SU-DHL-6 (cell line): Measurements from ENCODE around the gene PEX10.

Source experiments
- H2AFZ ChIP-seq: fragments of 200-600 bp; sonication (generic); 2 replicates; pipeline ENCODE4 v1.6.1; 2014; ENCODE audit warnings: low read depth, mild to moderate bottlenecking, moderate library complexity, mixed read lengths, antibody characterized with exemption, low read length; ENCODE audit not compliant: severe bottlenecking
- H3F3A ChIP-seq: fragments of 200-600 bp; shearing (Covaris generic); 2 replicates; pipeline ENCODE4 v1.6.0; 2016; ENCODE audit warnings: antibody characterized with exemption, mild to moderate bottlenecking; ENCODE audit not compliant: insufficient read depth
- H3K27ac ChIP-seq: fragments of 200-600 bp; sonication (generic); 2 replicates; pipeline ENCODE4 v1.5.1; 2016; ENCODE audit warnings: low read depth, mild to moderate bottlenecking, low read length, moderate library complexity, mixed read lengths
- H3K27me3 ChIP-seq: fragments of 200-600 bp; sonication (generic), shearing (Covaris generic); 2 replicates; pipeline ENCODE4 v1.6.0; 2014; ENCODE audit warnings: mild to moderate bottlenecking, low read length
- H3K36me3 ChIP-seq: fragments of 200-600 bp; sonication (generic); 2 replicates; pipeline ENCODE4 v1.6.1; 2014; ENCODE audit warnings: mild to moderate bottlenecking, low read length, mixed read lengths
- H3K4me2 ChIP-seq: fragments of 300-600, 200-600 bp; shearing (Covaris generic), sonication (generic); 2 replicates; pipeline ENCODE4 v1.6.0; 2014; ENCODE audit warnings: low read length, low read depth, mild to moderate bottlenecking; ENCODE audit not compliant: poor library complexity, severe bottlenecking
- H3K4me3 ChIP-seq: fragments of 200-600 bp; sonication (generic); 2 replicates; pipeline ENCODE4 v1.5.1; 2014; ENCODE audit warnings: antibody characterized with exemption, low read length, mild to moderate bottlenecking, mixed read lengths; ENCODE audit not compliant: insufficient read depth, poor library complexity, severe bottlenecking
- H3K79me2 ChIP-seq: fragments of 200-600 bp; sonication (generic); 2 replicates; pipeline ENCODE4 v1.6.1; 2014; ENCODE audit warnings: mild to moderate bottlenecking, low read length, moderate library complexity; ENCODE audit not compliant: insufficient read depth
- H3K9ac ChIP-seq: fragments of 200-600 bp; sonication (generic); 2 replicates; pipeline ENCODE4 v1.7.0; 2014; ENCODE audit warnings: mild to moderate bottlenecking, low read length
- H3K9me2 ChIP-seq: fragments of 200-600 bp; sonication (generic); replicated peaks from 2 replicates; pipeline ENCODE4 v1.6.1; 2014; ENCODE audit warnings: low read length; ENCODE audit not compliant: insufficient read depth
- H3K9me3 ChIP-seq: fragments of 200-600 bp; sonication (generic); 2 replicates; pipeline ENCODE4 v1.6.1; 2014; ENCODE audit warnings: low read length, mixed read lengths; ENCODE audit not compliant: insufficient read depth
- H4K20me1 ChIP-seq: fragments of 200-600 bp; sonication (generic); 2 replicates; pipeline ENCODE4 v1.6.1; 2014; ENCODE audit warnings: low read depth, mild to moderate bottlenecking, antibody characterized with exemption, low read length, moderate library complexity, mixed read lengths
- EZH2phosphoT487 ChIP-seq: fragments of 200-600 bp; sonication (generic), shearing (Covaris generic); conservative IDR thresholded peaks from 2 replicates; pipeline ENCODE4 v1.6.1; 2018; ENCODE audit warnings: mild to moderate bottlenecking, antibody characterized with exemption, low read length, moderate library complexity, mixed read lengths
- TF ChIP-seq, protein P1 (sequence below): fragments of 200-600 bp; sonication (generic); IDR thresholded peaks from one replicate; pipeline ENCODE4 v1.5.1; 2017; ENCODE audit warnings: antibody characterized with exemption, mild to moderate bottlenecking, low read length, moderate library complexity; ENCODE audit not compliant: insufficient read depth, poor library complexity, severe bottlenecking

The PEX10 gene

GRCh38 chr1:2433196-2433595, 20.8 kb upstream of the PEX10 start:
- no peak for TF ChIP-seq EZH2phosphoT487
- TF ChIP-seq, protein P1, sequence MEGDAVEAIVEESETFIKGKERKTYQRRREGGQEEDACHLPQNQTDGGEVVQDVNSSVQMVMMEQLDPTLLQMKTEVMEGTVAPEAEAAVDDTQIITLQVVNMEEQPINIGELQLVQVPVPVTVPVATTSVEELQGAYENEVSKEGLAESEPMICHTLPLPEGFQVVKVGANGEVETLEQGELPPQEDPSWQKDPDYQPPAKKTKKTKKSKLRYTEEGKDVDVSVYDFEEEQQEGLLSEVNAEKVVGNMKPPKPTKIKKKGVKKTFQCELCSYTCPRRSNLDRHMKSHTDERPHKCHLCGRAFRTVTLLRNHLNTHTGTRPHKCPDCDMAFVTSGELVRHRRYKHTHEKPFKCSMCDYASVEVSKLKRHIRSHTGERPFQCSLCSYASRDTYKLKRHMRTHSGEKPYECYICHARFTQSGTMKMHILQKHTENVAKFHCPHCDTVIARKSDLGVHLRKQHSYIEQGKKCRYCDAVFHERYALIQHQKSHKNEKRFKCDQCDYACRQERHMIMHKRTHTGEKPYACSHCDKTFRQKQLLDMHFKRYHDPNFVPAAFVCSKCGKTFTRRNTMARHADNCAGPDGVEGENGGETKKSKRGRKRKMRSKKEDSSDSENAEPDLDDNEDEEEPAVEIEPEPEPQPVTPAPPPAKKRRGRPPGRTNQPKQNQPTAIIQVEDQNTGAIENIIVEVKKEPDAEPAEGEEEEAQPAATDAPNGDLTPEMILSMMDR: no peak
- Histone ChIP-seq H3K9me3 (no peaks in the 10 kb centered on the region), H3F3A (no peaks in the 10 kb centered on the region), H3K9ac (no peak overlapping the region), H3K4me3 (no peak overlapping the region), H3K9me2 (no peaks in the 10 kb centered on the region), H3K79me2 (no peaks in the 10 kb centered on the region), H3K27ac (no peak overlapping the region), H3K27me3 (no peaks in the 10 kb centered on the region), H2AFZ (no peak overlapping the region), H3K4me2 (no peak overlapping the region), H3K36me3 (no peaks in the 10 kb centered on the region), H4K20me1 (no peaks in the 10 kb centered on the region)

- Histone ChIP-seq H3K4me2 (no peak overlapping the region), H3K27ac (no peak overlapping the region), H3K27me3 (no peaks in the 10 kb centered on the region), H4K20me1 (no peaks in the 10 kb centered on the region), H3K36me3 (no peaks in the 10 kb centered on the region), H2AFZ (no peak overlapping the region), H3K9ac (no peak overlapping the region), H3K9me3 (no peaks in the 10 kb centered on the region), H3F3A (no peaks in the 10 kb centered on the region), H3K79me2 (no peaks in the 10 kb centered on the region), H3K9me2 (no peaks in the 10 kb centered on the region), H3K4me3 (no peak overlapping the region)
- no peak for TF ChIP-seq EZH2phosphoT487
- TF ChIP-seq, protein P1: no peak
Measured at GRCh38 chr1:2432441-2432844, 20.1 kb upstream of the PEX10 start.

GRCh38 chr1:2431518-2431917, 19.2 kb upstream of the PEX10 start:
- no peaks in the 10 kb centered on the region for H3K27me3 ChIP-seq
- no peaks in the 10 kb centered on the region for H3K9me3 ChIP-seq
- H4K20me1 ChIP-seq: no peaks in the 10 kb centered on the region
- H3K27ac ChIP-seq: no peak overlapping the region
- H3K4me2 ChIP-seq: no peak overlapping the region
- H3K9ac ChIP-seq: no peak overlapping the region
- no peaks in the 10 kb centered on the region for H3K36me3 ChIP-seq
- H3K4me3 ChIP-seq: no peak overlapping the region
- H3F3A ChIP-seq: no peaks in the 10 kb centered on the region
- H3K9me2 ChIP-seq: no peaks in the 10 kb centered on the region
- no peaks in the 10 kb centered on the region for H3K79me2 ChIP-seq
- TF ChIP-seq, protein P1: no peak
- no peak for TF ChIP-seq EZH2phosphoT487
- H2AFZ ChIP-seq: no peak overlapping the region
